BLaER1 (cell line): ENCODE measurements around the gene KRT12.

ENCODE experiments used
- H3K27ac ChIP-seq: shearing (Covaris generic); formaldehyde crosslinking; 2 replicates; pipeline ENCODE4 v1.8.1; 2022
- H3K27me3 ChIP-seq: shearing (Covaris generic); formaldehyde crosslinking; 2 replicates; pipeline ENCODE4 v1.8.1; 2022
- H3K36me3 ChIP-seq: shearing (Covaris generic); formaldehyde crosslinking; 2 replicates; pipeline ENCODE4 v1.8.1; 2022
- H3K4me1 ChIP-seq: shearing (Covaris generic); formaldehyde crosslinking; 2 replicates; pipeline ENCODE4 v1.8.1; 2022
- H3K4me2 ChIP-seq: shearing (Covaris generic); formaldehyde crosslinking; 2 replicates; pipeline ENCODE4 v1.8.1; 2022
- H3K4me3 ChIP-seq: shearing (Covaris generic); formaldehyde crosslinking; 2 replicates; pipeline ENCODE4 v1.8.1; 2022
- H3K9ac ChIP-seq: shearing (Covaris generic); formaldehyde crosslinking; 2 replicates; pipeline ENCODE4 v1.8.1; 2022
- H3K9me3 ChIP-seq: shearing (Covaris generic); formaldehyde crosslinking; 2 replicates; pipeline ENCODE4 v1.8.1; 2022
- H4K20me1 ChIP-seq: shearing (Covaris generic); formaldehyde crosslinking; 2 replicates; pipeline ENCODE4 v1.8.1; 2022
- Cebpa-rat ChIP-seq: shearing (Covaris generic); IDR thresholded peaks from 2 replicates; pipeline ENCODE4 v1.8.1; 2022

KRT12 gene

GRCh38 chr17:40905370-40905769 lies 38.3 kb upstream of the KRT12 start:
- no peaks in the 10 kb centered on the region for H3K36me3 ChIP-seq
- no peaks in the 10 kb centered on the region for H4K20me1 ChIP-seq
- no peaks in the 10 kb centered on the region for H3K27me3 ChIP-seq
- TF ChIP-seq Cebpa-rat = no peak
- no peak overlapping the region for H3K4me3 ChIP-seq
- H3K4me1 ChIP-seq = no peaks in the 10 kb centered on the region
- no peak overlapping the region for H3K9ac ChIP-seq
- H3K4me2 ChIP-seq = no peak overlapping the region
- H3K27ac ChIP-seq = no peak overlapping the region
- no peaks in the 10 kb centered on the region for H3K9me3 ChIP-seq

- no peak for TF ChIP-seq Cebpa-rat
- no peaks in the 10 kb centered on the region for H4K20me1 ChIP-seq
- no peak overlapping the region for H3K4me2 ChIP-seq
- H3K27me3 ChIP-seq = no peaks in the 10 kb centered on the region
- no peaks in the 10 kb centered on the region for H3K9me3 ChIP-seq
- H3K4me1 ChIP-seq = no peaks in the 10 kb centered on the region
- H3K27ac ChIP-seq = no peak overlapping the region
- H3K36me3 ChIP-seq = no peaks in the 10 kb centered on the region
- H3K9ac ChIP-seq = no peak overlapping the region
- H3K4me3 ChIP-seq = no peak overlapping the region
Observed at GRCh38 chr17:40903129-40903847, 36.3 kb upstream of the KRT12 start.

- Histone ChIP-seq H3K27ac (no peak overlapping the region), H3K4me2 (no peak overlapping the region), H4K20me1 (no peaks in the 10 kb centered on the region), H3K4me3 (no peak overlapping the region), H3K27me3 (no peaks in the 10 kb centered on the region), H3K4me1 (no peaks in the 10 kb centered on the region), H3K9me3 (no peaks in the 10 kb centered on the region), H3K36me3 (no peaks in the 10 kb centered on the region), H3K9ac (no peak overlapping the region)
- TF ChIP-seq Cebpa-rat = no peak
Observed at GRCh38 chr17:40902498-40902897, 35.5 kb upstream of the KRT12 start.

GRCh38 chr17:40901981-40902474 lies 35.0 kb upstream of the KRT12 start:
- H3K9me3 ChIP-seq = no peaks in the 10 kb centered on the region
- H3K27ac ChIP-seq = no peak overlapping the region
- H3K4me2 ChIP-seq = no peak overlapping the region
- no peak overlapping the region for H3K4me3 ChIP-seq
- no peaks in the 10 kb centered on the region for H3K27me3 ChIP-seq
- no peaks in the 10 kb centered on the region for H4K20me1 ChIP-seq
- H3K36me3 ChIP-seq = no peaks in the 10 kb centered on the region
- no peak overlapping the region for H3K9ac ChIP-seq
- H3K4me1 ChIP-seq = no peaks in the 10 kb centered on the region
- no peak for TF ChIP-seq Cebpa-rat

GRCh38 chr17:40900809-40901356 lies 33.9 kb upstream of the KRT12 start:
- TF ChIP-seq Cebpa-rat = no peak
- H3K4me3 ChIP-seq = no peak overlapping the region
- H3K27me3 ChIP-seq = no peaks in the 10 kb centered on the region
- H3K36me3 ChIP-seq = no peaks in the 10 kb centered on the region
- no peaks in the 10 kb centered on the region for H4K20me1 ChIP-seq
- no peak overlapping the region for H3K27ac ChIP-seq
- peaks cover 8% of the 10 kb centered on the region for H3K4me1 ChIP-seq
- no peaks in the 10 kb centered on the region for H3K9me3 ChIP-seq
- H3K4me2 ChIP-seq = no peak overlapping the region
- no peak overlapping the region for H3K9ac ChIP-seq

- Histone ChIP-seq H3K4me3 (no peak overlapping the region), H3K36me3 (no peaks in the 10 kb centered on the region), H3K9me3 (no peaks in the 10 kb centered on the region), H3K4me2 (no peak overlapping the region), H3K9ac (no peak overlapping the region), H3K4me1 (peaks cover 23% of the 10 kb centered on the region), H4K20me1 (no peaks in the 10 kb centered on the region), H3K27ac (no peak overlapping the region), H3K27me3 (no peaks in the 10 kb centered on the region)
- TF ChIP-seq Cebpa-rat = no peak
Observed at GRCh38 chr17:40896916-40897455, 30.0 kb upstream of the KRT12 start.

GRCh38 chr17:40895106-40895730 lies 28.2 kb upstream of the KRT12 start:
- H3K9ac ChIP-seq = no peak overlapping the region; the same call in 1 of the 2 replicates
- no peak overlapping the region for H3K27ac ChIP-seq
- no peaks in the 10 kb centered on the region for H3K36me3 ChIP-seq
- no peak overlapping the region for H3K4me3 ChIP-seq
- no peaks in the 10 kb centered on the region for H3K9me3 ChIP-seq
- no peak for TF ChIP-seq Cebpa-rat
- no peaks in the 10 kb centered on the region for H4K20me1 ChIP-seq
- H3K4me2 ChIP-seq = peak overlapping the region; percentile 69
- H3K4me1 ChIP-seq = peaks cover 23% of the 10 kb centered on the region
- no peaks in the 10 kb centered on the region for H3K27me3 ChIP-seq

GRCh38 chr17:40888196-40888720 lies 21.2 kb upstream of the KRT12 start:
- no peak overlapping the region for H3K4me3 ChIP-seq
- no peak for TF ChIP-seq Cebpa-rat
- H3K4me2 ChIP-seq = peak overlapping the region; percentile 71
- no peaks in the 10 kb centered on the region for H3K9me3 ChIP-seq
- H3K9ac ChIP-seq = no peak overlapping the region
- H3K4me1 ChIP-seq = peaks cover 16% of the 10 kb centered on the region
- H3K36me3 ChIP-seq = no peaks in the 10 kb centered on the region
- H3K27ac ChIP-seq = no peak overlapping the region
- no peaks in the 10 kb centered on the region for H4K20me1 ChIP-seq
- no peaks in the 10 kb centered on the region for H3K27me3 ChIP-seq

- Histone ChIP-seq H3K36me3 (no peaks in the 10 kb centered on the region), H4K20me1 (no peaks in the 10 kb centered on the region), H3K27ac (no peak overlapping the region), H3K9me3 (no peaks in the 10 kb centered on the region), H3K4me2 (no peak overlapping the region), H3K4me1 (peaks cover 16% of the 10 kb centered on the region), H3K27me3 (no peaks in the 10 kb centered on the region), H3K4me3 (no peak overlapping the region), H3K9ac (no peak overlapping the region)
- TF ChIP-seq Cebpa-rat = no peak
Observed at GRCh38 chr17:40886090-40886489, 19.1 kb upstream of the KRT12 start.
